H1 (cell line): Measurements from ENCODE around the gene ZFAND6. TPM values are rescaled to one million over a fixed set of nuclear protein-coding genes. Genes with fewer than 3 reads are reported as not detected.

ENCODE experiments used
- BCL11A ChIP-seq, 2 experiments: IDR thresholded peaks; one replicate each; pipeline ENCODE4 v1.6.1; 2011; ENCODE audit warnings: low read depth in 2 of 2, low read length in 2 of 2, mild to moderate bottlenecking in 2 of 2
- CEBPB ChIP-seq: IDR thresholded peaks from 2 replicates; pipeline ENCODE4 v1.6.1; 2012; ENCODE audit warnings: low read depth, low read length
- EP300 ChIP-seq, 2 experiments: IDR thresholded peaks; 1 replicate in 1 of 2; 2 replicates in 1 of 2; pipeline ENCODE4 v1.6.1; 2011 to 2012; ENCODE audit warnings: low read depth in 2 of 2, low read length in 2 of 2, mild to moderate bottlenecking in 2 of 2, borderline replicate concordance in 1 of 2, inconsistent platforms in 1 of 2, moderate library complexity in 1 of 2
- EZH2 ChIP-seq: fragments of 200-600 bp; sonication (generic); IDR thresholded peaks from 2 replicates; pipeline ENCODE4 v1.7.1; 2012; ENCODE audit warnings: low read depth, mild to moderate bottlenecking, moderate library complexity, low read length, inconsistent platforms; ENCODE audit not compliant: severe bottlenecking
- HDAC2 ChIP-seq, 2 experiments: fragments of 300-600 bp in 1 of 2; sonication (generic) in 1 of 2; IDR thresholded peaks; 2 replicates each; pipeline ENCODE4 v1.6.1; 2011 to 2012; ENCODE audit warnings: low read depth in 2 of 2, low read length in 2 of 2, mild to moderate bottlenecking in 2 of 2, moderate library complexity in 2 of 2, borderline replicate concordance in 1 of 2, inconsistent platforms in 1 of 2
- HDAC6 ChIP-seq: IDR thresholded peaks from one replicate; pipeline ENCODE4 v1.7.1; 2012; ENCODE audit warnings: low read depth, mild to moderate bottlenecking, inconsistent platforms, low read length, moderate library complexity
- JUN ChIP-seq: IDR thresholded peaks from 2 replicates; pipeline ENCODE4 v1.6.1; 2011; ENCODE audit warnings: low read depth, mild to moderate bottlenecking, improper control_type of control experiment, low read length
- NANOG ChIP-seq: IDR thresholded peaks from 2 replicates; pipeline ENCODE4 v1.6.1; 2011; ENCODE audit warnings: low read length, low read depth, mild to moderate bottlenecking, inconsistent platforms; ENCODE audit not compliant: insufficient read depth, poor library complexity, severe bottlenecking
- POLR2AphosphoS5 ChIP-seq: IDR thresholded peaks from 2 replicates; pipeline ENCODE4 v1.6.1; 2011; ENCODE audit warnings: low read depth, low read length
- RNF2 ChIP-seq: fragments of 200-900, 300-1000 bp; sonication (generic); IDR thresholded peaks from 2 replicates; pipeline ENCODE4 v1.7.1; 2016; ENCODE audit warnings: borderline replicate concordance, low read depth, mild to moderate bottlenecking, antibody characterized with exemption, low read length; ENCODE audit not compliant: poor library complexity, severe bottlenecking; ENCODE audit errors: missing control alignments
- RXRA ChIP-seq: IDR thresholded peaks from 2 replicates; pipeline ENCODE4 v1.6.1; 2011; ENCODE audit warnings: low read depth, mild to moderate bottlenecking, low read length, moderate library complexity; ENCODE audit not compliant: insufficient read depth
- SP2 ChIP-seq: IDR thresholded peaks from 2 replicates; pipeline ENCODE4 v1.6.1; 2012; ENCODE audit warnings: mild to moderate bottlenecking, low read length, inconsistent platforms
- SUZ12 ChIP-seq: fragments of 200-600 bp; sonication (generic); IDR thresholded peaks from 2 replicates; pipeline ENCODE4 v1.6.1; 2012; ENCODE audit warnings: mild to moderate bottlenecking, inconsistent platforms, low read length, moderate library complexity, mixed read lengths
- TCF12 ChIP-seq: IDR thresholded peaks from 2 replicates; pipeline ENCODE4 v1.6.1; 2011; ENCODE audit warnings: low read depth, mild to moderate bottlenecking, low read length
- TEAD4 ChIP-seq: IDR thresholded peaks from 2 replicates; pipeline ENCODE4 v1.6.1; 2012; ENCODE audit warnings: low read depth, low read length, inconsistent platforms, mixed read lengths
- polyA plus RNA-seq, 7 experiments: library from polyadenylated mRNA; depleted of rRNA in 3 of 7; stranded (reverse) in 5 of 7; unstranded in 2 of 7; fragments of >200 nt in 5 of 7; fragments of 200-250 nt in 2 of 7; gene quantifications; 1 replicate in 5 of 7; 2 replicates in 1 of 7; 4 replicates in 1 of 7; pipeline versions ENCODE4 v1.2.1 to v1.2.3, GENCODE V29; 2011 to 2013; ENCODE audit warnings: missing spikeins in 2 of 7, mixed read lengths in 2 of 7
- total RNA-seq: library from RNA; stranded (reverse); fragmentation: NEBNext Ultra II Directional; extraction: Animal tissue kit (Norgen Biotek cat#: 25700); gene quantifications from 2 replicates; pipeline ENCODE4 v1.2.1, GENCODE V29; 2021
- TF ChIP-seq, protein P1 (sequence below): IDR thresholded peaks from 2 replicates; pipeline ENCODE4 v1.6.1; 2011; ENCODE audit warnings: low read length, improper control_type of control experiment
- TF ChIP-seq, protein P2 (sequence below): IDR thresholded peaks from 2 replicates; pipeline ENCODE4 v1.6.1; 2012; ENCODE audit warnings: low read length, inconsistent platforms
- TF ChIP-seq, protein P3 (sequence below): IDR thresholded peaks from 2 replicates; pipeline ENCODE4 v1.6.1; 2012; ENCODE audit warnings: inconsistent platforms

ZFAND6 gene
- total and polyA plus RNA-seq, 2 of the 8 experiments (the other 6 are each of a cell fraction or from before 2014, with no cell fraction given) = 136 to 237 TPM

- TF ChIP-seq RNF2 (no peak), EP300 (IDR thresholded peaks at IDR 0.05; ENCODE audit: borderline replicate concordance in 1 of 2, low read depth in 2 of 2, low read length in 2 of 2) (no peak), SUZ12 (no peak), CEBPB (no peak), BCL11A (IDR thresholded peaks at IDR 0.05; ENCODE audit: low read depth in 2 of 2, low read length in 2 of 2) (no peak), NANOG (no peak), POLR2AphosphoS5 (peak; percentile 31), HDAC6 (no peak), SP2 (no peak), EZH2 (no peak), JUN (no peak), RXRA (no peak), TCF12 (no peak), HDAC2 (IDR thresholded peaks at IDR 0.05; ENCODE audit: borderline replicate concordance in 1 of 2, low read depth in 2 of 2, low read length in 2 of 2) (peak; percentile 59 to 80; a peak in 2 of 4 replicates), TEAD4 (no peak)
- TF ChIP-seq, protein P1, sequence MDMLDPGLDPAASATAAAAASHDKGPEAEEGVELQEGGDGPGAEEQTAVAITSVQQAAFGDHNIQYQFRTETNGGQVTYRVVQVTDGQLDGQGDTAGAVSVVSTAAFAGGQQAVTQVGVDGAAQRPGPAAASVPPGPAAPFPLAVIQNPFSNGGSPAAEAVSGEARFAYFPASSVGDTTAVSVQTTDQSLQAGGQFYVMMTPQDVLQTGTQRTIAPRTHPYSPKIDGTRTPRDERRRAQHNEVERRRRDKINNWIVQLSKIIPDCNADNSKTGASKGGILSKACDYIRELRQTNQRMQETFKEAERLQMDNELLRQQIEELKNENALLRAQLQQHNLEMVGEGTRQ = no peak
- TF ChIP-seq, protein P2, sequence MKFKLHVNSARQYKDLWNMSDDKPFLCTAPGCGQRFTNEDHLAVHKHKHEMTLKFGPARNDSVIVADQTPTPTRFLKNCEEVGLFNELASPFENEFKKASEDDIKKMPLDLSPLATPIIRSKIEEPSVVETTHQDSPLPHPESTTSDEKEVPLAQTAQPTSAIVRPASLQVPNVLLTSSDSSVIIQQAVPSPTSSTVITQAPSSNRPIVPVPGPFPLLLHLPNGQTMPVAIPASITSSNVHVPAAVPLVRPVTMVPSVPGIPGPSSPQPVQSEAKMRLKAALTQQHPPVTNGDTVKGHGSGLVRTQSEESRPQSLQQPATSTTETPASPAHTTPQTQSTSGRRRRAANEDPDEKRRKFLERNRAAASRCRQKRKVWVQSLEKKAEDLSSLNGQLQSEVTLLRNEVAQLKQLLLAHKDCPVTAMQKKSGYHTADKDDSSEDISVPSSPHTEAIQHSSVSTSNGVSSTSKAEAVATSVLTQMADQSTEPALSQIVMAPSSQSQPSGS = no peak
- TF ChIP-seq, protein P3, sequence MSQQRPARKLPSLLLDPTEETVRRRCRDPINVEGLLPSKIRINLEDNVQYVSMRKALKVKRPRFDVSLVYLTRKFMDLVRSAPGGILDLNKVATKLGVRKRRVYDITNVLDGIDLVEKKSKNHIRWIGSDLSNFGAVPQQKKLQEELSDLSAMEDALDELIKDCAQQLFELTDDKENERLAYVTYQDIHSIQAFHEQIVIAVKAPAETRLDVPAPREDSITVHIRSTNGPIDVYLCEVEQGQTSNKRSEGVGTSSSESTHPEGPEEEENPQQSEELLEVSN = no peak
These were observed 93.7 kb downstream of the ZFAND6 start, which contains the start of gene FAH (continued) for GRCh38 chr15:80152896-80153876.
